Activated T-helper 17 cell treated with anti-CD3 and anti-CD28 coated beads, Interleukin-2, amount 50 U/mL, for 72 hours (primary cell): ENCODE data around the gene MS4A8. TPM values are rescaled to one million over a fixed set of nuclear protein-coding genes. Genes with fewer than 3 reads are reported as not detected.
"Not testable (repeated sequence)": the region's sequence is repeated elsewhere in the genome, so short reads cannot be mapped to it uniquely, and the experiment has no call there.

Experiments used
- ATAC-seq: fragments of 150-1000 bp; cut with Tn5 transposase; replicated peaks from 2 replicates; pipeline ENCODE4 v1.10.0; 2021; ENCODE audit warnings: mild to moderate bottlenecking, moderate library complexity
- H3K27ac Mint-ChIP-seq: one replicate; pipeline ENCODE4 v1.8.0; 2022; ENCODE audit warnings: mixed read lengths
- H3K27me3 Mint-ChIP-seq: one replicate; pipeline ENCODE4 v1.8.0; 2022; ENCODE audit warnings: mixed read lengths
- H3K36me3 Mint-ChIP-seq: one replicate; pipeline ENCODE4 v1.8.0; 2022; ENCODE audit warnings: low read depth, mild to moderate bottlenecking, mixed read lengths
- H3K4me1 Mint-ChIP-seq: one replicate; pipeline ENCODE4 v1.8.0; 2022; ENCODE audit warnings: mixed read lengths
- H3K4me3 Mint-ChIP-seq: one replicate; pipeline ENCODE4 v1.8.0; 2022; ENCODE audit warnings: mild to moderate bottlenecking, mixed read lengths
- H3K9me3 Mint-ChIP-seq: one replicate; pipeline ENCODE4 v1.8.0; 2022; ENCODE audit warnings: mixed read lengths
- total RNA-seq, 2 donors: library from RNA; stranded (reverse); gene quantifications; one replicate each; pipeline ENCODE4 v1.2.3, GENCODE V29; 2022

The MS4A8 gene
- total RNA-seq, 2 donors from 2014 or later, result not detected

DNA sequence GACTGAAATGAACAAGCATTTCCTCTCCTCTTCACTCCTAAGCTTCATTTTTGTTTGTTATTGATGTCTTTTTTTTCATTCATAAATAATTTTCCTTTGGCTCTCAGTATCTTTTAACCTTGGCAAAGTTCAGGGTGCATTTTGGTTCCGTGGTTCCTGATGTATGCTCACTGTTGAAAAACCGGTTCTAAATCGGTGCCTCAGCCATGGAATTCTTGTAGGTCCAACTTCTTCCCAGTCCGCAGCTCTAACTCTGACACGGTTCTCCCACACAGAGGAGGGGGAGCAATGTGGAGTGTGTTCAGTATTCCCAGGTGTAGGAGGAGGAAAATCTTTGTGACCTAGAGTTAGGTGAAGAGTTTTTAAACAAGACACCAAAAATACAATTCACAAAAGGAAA is 44.7 kb downstream of the MS4A8 start:
- H3K4me1 Mint-ChIP-seq, result peaks cover 5% of the 10 kb centered on the region
- H3K4me3 Mint-ChIP-seq, result no peak overlapping the region
- no peaks in the 10 kb centered on the region for H3K36me3 Mint-ChIP-seq
- H3K27me3 Mint-ChIP-seq, result peaks cover 25% of the 10 kb centered on the region
- H3K27ac Mint-ChIP-seq, result no peak overlapping the region
- H3K9me3 Mint-ChIP-seq, result no peaks in the 10 kb centered on the region
- no peak for ATAC-seq

DNA sequence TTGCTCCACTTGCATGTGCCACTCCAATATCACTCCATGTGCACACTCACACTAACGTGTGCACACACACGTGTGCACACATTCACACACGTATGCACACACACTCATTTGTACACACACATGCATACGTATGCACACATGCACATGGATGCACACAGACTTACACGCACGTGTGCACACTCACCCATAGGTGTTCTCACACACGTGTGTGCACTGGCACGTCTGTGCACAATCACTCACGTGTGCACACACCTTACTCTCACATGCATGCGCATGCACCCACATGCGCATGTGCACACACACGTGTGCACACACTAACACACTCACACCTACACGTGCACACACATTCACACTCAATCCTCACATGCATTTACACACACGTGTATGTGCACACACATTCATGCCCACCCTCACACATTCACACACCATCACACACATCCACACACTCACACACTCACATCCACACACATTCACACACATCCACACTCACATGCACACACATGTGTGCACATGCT is 48.0 kb downstream of the MS4A8 start:
- no peaks in the 10 kb centered on the region for H3K36me3 Mint-ChIP-seq
- no peaks in the 10 kb centered on the region for H3K9me3 Mint-ChIP-seq
- H3K4me3 Mint-ChIP-seq, result no peak overlapping the region
- no peak for ATAC-seq
- peaks cover 34% of the 10 kb centered on the region for H3K27me3 Mint-ChIP-seq
- no peak overlapping the region for H3K27ac Mint-ChIP-seq
- H3K4me1 Mint-ChIP-seq, result peaks cover 5% of the 10 kb centered on the region

DNA sequence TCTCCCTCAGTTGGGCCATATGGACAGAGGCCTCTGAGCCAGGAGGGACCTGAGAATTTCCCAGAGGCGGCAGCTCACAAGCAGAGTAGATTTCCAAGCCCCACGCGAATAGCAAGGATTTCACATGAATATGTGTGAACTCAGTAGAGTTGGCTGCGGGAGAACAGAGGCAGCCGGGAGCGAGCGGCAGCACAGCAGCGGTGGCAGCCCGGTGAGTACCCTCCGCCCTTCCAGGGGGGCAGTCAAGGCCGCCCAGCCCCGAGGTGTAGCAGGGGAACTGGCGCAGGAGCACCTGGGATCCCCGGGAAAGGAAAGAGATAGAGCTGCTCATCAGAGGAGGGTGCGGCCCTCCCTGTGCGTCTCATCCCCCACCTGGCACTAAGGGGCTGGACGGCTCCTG is 48.8 kb downstream of the MS4A8 start:
- no peak overlapping the region for H3K4me3 Mint-ChIP-seq
- no peak overlapping the region for H3K27ac Mint-ChIP-seq
- no peak for ATAC-seq
- peaks cover 39% of the 10 kb centered on the region for H3K27me3 Mint-ChIP-seq
- peaks cover 5% of the 10 kb centered on the region for H3K4me1 Mint-ChIP-seq
- no peaks in the 10 kb centered on the region for H3K9me3 Mint-ChIP-seq
- H3K36me3 Mint-ChIP-seq, result no peaks in the 10 kb centered on the region

DNA sequence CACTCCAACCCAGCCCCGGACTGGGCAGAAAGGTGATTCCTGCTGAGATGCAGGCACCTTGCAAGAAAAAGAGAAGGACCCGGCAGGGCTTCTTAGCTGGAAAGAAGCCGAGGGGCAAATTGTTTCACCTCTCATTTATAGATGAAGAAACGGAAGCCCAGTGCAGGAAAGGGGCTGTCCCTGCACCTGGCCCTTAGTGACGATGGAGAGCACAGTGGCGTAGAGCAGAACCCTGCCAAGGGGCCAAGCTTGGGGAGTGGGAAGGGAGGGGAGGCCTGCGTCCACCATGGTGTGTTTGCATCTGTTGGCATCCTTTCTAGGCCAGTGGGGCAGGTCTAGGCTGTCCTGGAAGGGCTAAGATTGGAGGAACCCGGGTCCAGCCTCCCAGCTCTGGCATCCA is 49.4 kb downstream of the MS4A8 start:
- peaks cover 5% of the 10 kb centered on the region for H3K4me1 Mint-ChIP-seq
- H3K36me3 Mint-ChIP-seq, result no peaks in the 10 kb centered on the region
- no peak for ATAC-seq
- no peak overlapping the region for H3K4me3 Mint-ChIP-seq
- peaks cover 39% of the 10 kb centered on the region for H3K27me3 Mint-ChIP-seq
- no peak overlapping the region for H3K27ac Mint-ChIP-seq
- H3K9me3 Mint-ChIP-seq, result no peaks in the 10 kb centered on the region

DNA sequence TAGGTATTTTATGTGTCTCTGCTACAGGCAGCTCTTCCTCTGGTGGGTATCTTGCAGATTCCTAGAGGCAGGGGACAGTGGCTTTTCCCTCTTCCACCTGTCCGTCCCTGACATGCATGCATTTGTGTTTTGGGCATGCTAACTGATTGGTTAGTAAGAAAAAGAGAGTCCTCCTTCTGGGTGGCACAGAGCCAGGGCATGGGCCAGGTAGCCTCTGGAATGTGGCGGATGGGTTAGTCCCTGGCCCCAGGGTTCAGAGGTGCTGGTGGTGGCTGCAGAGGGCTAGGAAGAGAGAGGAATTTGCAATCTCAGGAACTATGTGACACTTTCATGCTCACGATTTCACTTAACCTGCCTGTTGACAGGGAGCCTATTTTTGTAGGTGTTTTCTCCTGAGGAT is 51.5 kb downstream of the MS4A8 start:
- no peak overlapping the region for H3K4me3 Mint-ChIP-seq
- peaks cover 5% of the 10 kb centered on the region for H3K4me1 Mint-ChIP-seq
- no peak for ATAC-seq
- peaks cover 34% of the 10 kb centered on the region for H3K27me3 Mint-ChIP-seq
- H3K36me3 Mint-ChIP-seq, result no peaks in the 10 kb centered on the region
- H3K27ac Mint-ChIP-seq, result no peak overlapping the region
- no peaks in the 10 kb centered on the region for H3K9me3 Mint-ChIP-seq

DNA sequence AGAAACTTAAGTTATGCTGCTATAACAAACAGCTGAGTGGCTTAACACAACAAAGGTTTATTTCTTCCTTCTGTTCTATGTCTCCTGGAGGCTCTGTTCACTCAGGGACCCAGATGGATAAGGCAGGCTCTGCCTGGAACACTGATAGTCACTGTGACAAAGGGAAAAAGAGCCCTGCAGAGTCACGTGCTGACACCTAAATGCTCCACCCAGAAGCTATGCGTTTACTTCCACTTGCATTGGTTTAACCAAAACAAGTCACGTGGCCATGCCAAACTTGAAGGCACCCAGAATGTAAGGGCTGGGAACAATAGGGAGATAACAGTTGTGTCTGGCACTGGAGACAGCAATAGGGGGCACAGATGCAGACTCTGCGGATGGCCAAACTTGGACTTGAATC is 53.9 kb downstream of the MS4A8 start:
- H3K36me3 Mint-ChIP-seq, result no peaks in the 10 kb centered on the region
- H3K4me1 Mint-ChIP-seq, result no peaks in the 10 kb centered on the region
- H3K27me3 Mint-ChIP-seq, result peaks cover 36% of the 10 kb centered on the region
- no peak for ATAC-seq
- H3K9me3 Mint-ChIP-seq, result no peaks in the 10 kb centered on the region
- H3K27ac Mint-ChIP-seq, result no peak overlapping the region
- H3K4me3 Mint-ChIP-seq, result no peak overlapping the region

DNA sequence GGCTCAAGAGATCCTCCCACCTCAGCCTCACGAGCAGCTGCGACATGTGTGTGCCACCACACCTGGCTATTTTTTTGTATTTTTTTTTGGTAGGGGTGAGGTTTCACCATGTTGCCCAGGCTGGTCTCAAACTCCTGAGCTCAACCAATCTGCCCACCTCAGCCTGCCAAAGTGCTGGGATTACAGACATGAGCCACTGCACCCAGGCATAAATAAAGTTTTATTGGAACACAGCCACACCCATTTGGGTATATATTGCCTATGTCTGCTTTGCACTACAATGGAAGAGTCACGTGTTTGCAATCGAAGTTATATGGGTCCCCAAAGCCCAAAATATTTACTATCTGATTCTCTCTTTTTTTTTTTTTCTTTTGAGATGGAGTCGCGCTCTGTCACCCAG is 55.5 kb downstream of the MS4A8 start:
- peaks cover 45% of the 10 kb centered on the region for H3K27me3 Mint-ChIP-seq
- ATAC-seq, result no peak
- H3K9me3 Mint-ChIP-seq, result no peaks in the 10 kb centered on the region

DNA sequence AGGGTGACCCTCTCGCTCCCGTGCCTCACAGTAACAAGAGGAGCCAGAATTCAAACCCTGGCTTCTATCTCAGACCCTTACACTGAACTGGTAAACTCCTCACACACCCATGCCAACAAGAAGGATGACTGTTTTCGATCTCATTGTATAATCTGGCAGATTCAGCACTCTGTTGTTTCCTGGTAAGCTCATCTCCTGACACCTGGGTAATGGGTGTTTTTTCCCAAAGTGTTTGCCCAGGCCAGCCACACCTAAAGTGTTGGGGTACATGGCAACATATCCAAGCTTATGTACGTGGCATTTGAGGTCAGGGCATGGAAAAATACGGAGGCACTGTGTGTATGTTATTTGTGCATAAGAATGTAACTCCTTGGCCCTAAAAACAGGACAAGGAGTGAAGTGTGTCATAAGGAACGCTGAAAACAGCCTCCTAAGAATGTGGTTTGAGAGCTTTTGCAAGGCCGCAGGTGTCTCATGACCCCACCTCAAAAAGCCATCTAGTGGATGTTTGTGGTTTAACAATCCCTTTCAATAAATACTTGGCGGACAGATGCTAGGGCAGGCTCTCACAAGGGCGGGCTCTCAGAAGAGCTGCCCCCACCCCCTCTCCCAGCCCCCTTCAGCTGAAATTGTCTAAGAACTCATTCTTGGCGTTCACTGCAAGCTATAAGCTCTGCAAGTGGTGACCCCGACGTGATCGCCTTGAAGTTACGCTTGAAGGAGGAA is 57.1 kb downstream of the MS4A8 start, which contains the start of gene MS4A15:
Gene MS4A15, plus strand, starts transcription at position 561 of the 726 bp plus-strand sequence. CDS start 6,867 bp downstream, outside the sequence.
- Mint-ChIP-seq H3K36me3 (no peaks in the 10 kb centered on the region), H3K4me1 (no peaks in the 10 kb centered on the region), H3K9me3 (no peaks in the 10 kb centered on the region), H3K27ac (no peak within 1 kb of the TSS), H3K4me3 (no peak within 1 kb of the TSS), H3K27me3 (peaks cover 54% of the 10 kb centered on the region)
- no peak for ATAC-seq

More for the DNA sequence above, 55.5 kb downstream of the MS4A8 start:
- Mint-ChIP-seq H3K27ac (no peak overlapping the region), H3K36me3 (no peaks in the 10 kb centered on the region), H3K4me1 (no peaks in the 10 kb centered on the region), H3K4me3 (no peak overlapping the region)

DNA sequence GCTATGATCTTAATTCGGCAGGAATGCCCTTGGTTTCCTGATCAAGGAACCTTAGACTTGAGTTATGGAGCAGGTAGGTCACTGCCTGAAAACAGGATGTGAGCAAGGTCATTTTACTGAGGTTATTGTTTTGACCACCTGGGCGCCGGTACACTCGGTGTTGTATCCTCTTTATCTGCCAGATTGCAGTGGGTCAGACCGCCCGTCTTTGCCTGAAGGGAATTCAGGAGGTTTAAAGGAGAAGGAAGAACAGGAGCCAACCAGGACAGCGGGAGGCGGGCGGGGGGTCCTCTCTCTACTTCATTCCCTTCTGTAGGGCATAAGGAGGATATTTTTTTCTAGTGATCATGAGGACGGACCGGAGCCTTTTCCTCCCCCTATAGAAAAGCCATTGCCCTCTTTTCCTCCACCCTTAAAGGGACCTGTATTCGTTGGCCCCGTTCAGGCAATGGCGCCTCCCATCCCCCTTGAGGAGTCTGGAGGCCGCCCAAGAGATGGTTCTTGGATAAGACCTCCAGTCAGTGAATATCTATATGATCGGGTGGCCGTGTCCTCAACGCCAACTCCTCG is 57.9 kb downstream of the MS4A8 start:
- no peak for ATAC-seq
- peaks cover 52% of the 10 kb centered on the region for H3K27me3 Mint-ChIP-seq
- H3K9me3 Mint-ChIP-seq, result no peaks in the 10 kb centered on the region
- no peaks in the 10 kb centered on the region for H3K36me3 Mint-ChIP-seq
- no peaks in the 10 kb centered on the region for H3K4me1 Mint-ChIP-seq
- H3K4me3 Mint-ChIP-seq, result no peak overlapping the region
- no peak overlapping the region for H3K27ac Mint-ChIP-seq

DNA sequence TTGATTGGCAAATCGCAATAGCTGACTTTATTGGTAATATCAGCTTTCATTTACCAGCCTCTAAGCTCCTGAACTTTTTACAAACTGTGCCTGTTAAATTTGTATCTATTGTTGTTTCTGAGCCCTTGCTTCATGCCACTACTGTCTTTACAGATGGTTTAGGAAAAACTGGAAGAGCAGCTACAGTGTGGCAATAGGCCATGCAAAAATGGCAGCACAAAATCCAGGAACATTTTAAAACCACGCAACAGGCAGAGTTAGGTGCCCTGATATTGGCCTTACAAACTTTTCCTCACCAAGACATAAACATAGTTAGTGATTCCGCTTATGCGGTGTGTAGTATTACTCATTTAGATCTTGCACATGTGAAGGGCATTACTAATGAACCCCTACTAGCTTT is 59.3 kb downstream of the MS4A8 start:
- not testable (repeated sequence) for H3K4me1 Mint-ChIP-seq, H3K4me3 Mint-ChIP-seq, H3K9me3 Mint-ChIP-seq, H3K27ac Mint-ChIP-seq, H3K36me3 Mint-ChIP-seq, ATAC-seq
- H3K27me3 Mint-ChIP-seq, result peaks cover 45% of the 10 kb centered on the region

DNA sequence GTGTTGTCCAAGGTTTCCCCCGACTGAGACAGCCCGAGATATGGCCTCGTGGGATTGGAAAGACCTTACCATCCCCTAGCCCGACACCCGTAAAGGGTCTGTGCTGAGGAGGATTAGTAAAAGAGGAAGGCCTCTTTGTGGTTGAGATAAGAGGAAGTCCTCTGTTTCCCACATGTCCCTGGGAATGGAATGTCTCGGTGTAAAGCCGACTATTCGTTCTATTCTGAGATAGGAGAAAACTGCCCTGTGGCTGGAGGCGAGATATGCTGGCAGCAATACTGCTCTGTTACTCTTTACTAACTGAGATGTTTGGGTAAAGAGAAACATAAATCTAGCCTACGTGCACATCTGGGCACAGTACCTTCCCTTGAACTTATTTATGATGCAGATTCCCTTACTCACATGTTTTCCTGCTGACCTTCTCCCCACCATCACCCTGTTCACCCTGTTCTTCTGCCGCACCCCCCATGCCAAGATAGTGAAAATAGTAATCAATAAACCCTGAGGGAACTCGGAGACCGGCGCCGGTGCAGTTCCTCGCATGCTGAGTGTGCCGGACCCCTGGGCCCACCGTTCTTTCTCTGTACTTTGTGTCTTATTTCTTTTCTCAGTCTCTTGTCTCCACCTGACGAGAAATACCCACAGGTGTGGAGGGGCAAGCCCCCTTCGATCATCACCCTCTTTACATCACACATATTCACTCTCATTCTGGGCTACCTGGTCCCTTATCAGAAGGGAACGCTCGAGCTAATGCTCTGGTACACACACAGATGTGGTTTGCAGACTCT is 60.2 kb downstream of the MS4A8 start:
- H3K36me3 Mint-ChIP-seq, H3K27ac Mint-ChIP-seq, H3K4me1 Mint-ChIP-seq, H3K4me3 Mint-ChIP-seq, H3K9me3 Mint-ChIP-seq, ATAC-seq: not testable (repeated sequence)
- H3K27me3 Mint-ChIP-seq, result peaks cover 54% of the 10 kb centered on the region

DNA sequence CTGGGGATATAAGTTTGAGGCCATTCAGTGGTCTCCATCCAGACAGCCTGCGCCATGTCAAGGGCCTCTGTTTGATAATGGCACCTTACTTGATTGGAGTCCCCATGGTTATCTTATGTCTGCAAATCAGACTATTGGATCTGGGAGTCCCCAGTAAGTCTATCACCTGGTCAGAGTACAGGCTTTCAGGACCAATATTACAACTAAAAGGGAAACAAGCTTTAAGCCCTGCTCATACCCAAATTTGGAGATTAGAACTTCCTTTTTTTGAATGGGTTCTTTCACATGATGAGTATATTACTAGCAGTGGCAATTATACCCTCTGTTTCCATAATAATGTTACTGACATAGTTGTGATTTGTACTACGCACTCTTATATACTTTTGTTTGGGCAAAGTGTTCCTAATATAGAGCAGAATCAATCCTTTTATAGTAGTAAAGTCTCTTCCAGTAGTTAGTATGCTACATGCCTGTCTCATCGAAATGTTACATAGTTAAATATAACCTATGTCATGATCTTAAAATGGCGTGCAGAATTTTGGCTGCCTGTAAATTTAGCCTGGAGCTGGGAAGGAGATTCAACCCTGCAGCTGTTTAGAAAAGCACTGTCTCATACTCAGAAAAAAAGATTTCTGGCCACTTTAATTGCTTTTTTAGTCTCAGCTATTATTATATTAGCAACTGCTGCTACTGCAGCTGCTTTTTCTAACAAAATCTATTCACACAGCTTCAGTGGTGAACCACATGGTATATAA is 62.2 kb downstream of the MS4A8 start:
- H3K27ac Mint-ChIP-seq, result no peak overlapping the region

DNA sequence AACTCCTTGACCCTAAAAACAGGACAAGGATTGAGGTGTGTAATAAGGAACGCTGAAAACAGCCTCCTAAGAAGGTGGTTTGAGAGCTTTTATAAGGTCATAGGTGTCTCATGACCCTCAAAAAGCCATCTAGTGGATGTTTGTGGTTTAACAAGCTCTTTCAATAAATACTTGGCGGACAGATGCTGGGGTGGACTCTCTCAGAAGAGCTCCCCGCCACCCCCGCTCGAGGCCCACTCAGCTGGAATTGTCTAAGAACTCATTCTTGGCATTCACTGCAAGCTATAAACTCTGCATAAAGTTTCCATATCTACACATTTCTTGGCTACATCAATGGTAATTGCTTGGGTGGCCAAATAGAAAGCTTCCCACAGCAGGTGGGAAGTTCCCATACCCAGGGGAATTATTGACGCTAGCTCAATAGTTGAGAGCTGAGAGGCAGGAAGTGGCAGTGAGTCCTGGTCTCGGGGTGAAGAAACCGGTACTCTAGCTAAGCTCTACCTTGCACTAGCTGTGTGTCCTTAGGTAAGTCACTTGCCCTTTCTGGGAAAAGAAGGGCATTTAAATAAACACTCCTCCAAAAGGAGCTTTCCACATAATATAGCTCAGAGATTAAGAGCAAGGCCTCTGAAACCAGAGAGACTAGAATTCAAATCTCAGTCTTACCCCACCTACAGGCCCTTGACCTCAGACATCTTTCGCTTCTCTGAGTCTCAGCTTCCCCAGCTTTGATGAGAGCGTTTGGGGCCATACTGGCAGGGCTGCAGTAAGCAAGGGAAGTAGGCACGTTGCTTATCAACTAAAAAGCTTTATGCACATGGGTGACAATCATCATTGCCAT is 63.7 kb downstream of the MS4A8 start:
- no peak overlapping the region for H3K27ac Mint-ChIP-seq
- H3K9me3 Mint-ChIP-seq, result no peaks in the 10 kb centered on the region
- ATAC-seq, result peak; percentile 72
- H3K36me3 Mint-ChIP-seq, result no peaks in the 10 kb centered on the region
- peaks cover 52% of the 10 kb centered on the region for H3K27me3 Mint-ChIP-seq
- H3K4me3 Mint-ChIP-seq, result no peak overlapping the region
- H3K4me1 Mint-ChIP-seq, result peaks cover 7% of the 10 kb centered on the region

More for the DNA sequence above, 62.2 kb downstream of the MS4A8 start:
- H3K4me1 Mint-ChIP-seq, result peaks cover 7% of the 10 kb centered on the region
- H3K9me3 Mint-ChIP-seq, result no peaks in the 10 kb centered on the region
- ATAC-seq, result no peak
- peaks cover 57% of the 10 kb centered on the region for H3K27me3 Mint-ChIP-seq
- no peak overlapping the region for H3K4me3 Mint-ChIP-seq
- H3K36me3 Mint-ChIP-seq, result no peaks in the 10 kb centered on the region
